Measurements from ENCODE around the gene SLC13A3. TPM values are rescaled to one million over a fixed set of nuclear protein-coding genes. Genes with fewer than 3 reads are reported as not detected.

SLC13A3 gene
- total and polyA plus RNA-seq, 3 donors from 2014 or later, result 3.2 to 9.1 (median 4.1) TPM

DNA sequence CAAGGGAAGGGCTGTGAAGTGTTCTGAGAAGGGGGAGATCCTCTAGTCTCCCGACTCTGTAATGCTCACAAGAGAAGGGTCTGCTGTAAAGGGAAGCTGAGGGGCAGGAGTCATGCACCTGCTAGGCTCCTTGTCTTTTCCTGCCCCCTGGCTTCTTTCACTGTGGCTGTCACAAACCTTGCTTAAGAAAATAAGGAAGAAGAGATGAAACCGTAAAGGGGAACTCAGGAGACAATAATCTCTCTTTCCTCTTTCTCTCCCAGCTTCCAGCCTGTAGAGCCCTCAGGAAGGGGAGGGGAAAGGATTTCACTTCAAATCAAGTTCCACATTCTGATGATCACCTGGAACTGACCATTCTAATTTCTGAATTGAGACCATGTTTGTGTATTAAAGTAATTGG is 26.3 kb downstream of the SLC13A3 start:
- H3K36me3 ChIP-seq (ENCODE audit: low read depth, missing control alignments), result no peaks in the 10 kb centered on the region

DNA sequence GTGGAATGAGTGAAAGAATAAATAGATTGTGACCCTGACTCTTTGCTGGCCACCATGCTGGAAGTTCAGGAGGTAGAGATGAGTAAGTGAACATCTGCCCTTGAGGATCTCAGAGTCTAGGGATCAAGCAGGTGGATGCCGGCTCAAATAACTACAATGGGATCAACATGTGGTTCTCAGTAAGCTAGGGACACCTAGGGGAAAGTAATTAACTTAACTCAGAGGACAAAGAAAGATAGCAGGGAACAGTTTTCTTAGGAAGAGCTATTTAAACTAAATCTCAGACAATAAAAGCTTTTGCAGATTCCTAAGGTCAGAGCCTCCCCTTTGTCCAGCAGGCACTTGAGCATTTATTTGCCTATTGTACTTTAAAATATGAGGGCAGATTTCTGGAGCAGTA is 29.1 kb downstream of the SLC13A3 start:
- H3K36me3 ChIP-seq (ENCODE audit: low read depth, missing control alignments), result no peaks in the 10 kb centered on the region
- no peak for DNase-seq
- 54 to 60% methylated on average over 1 of the region's 1 CpG for WGBS, 2 donors
- H3K9me3 ChIP-seq, result no peaks in the 10 kb centered on the region
- intact Hi-C loops (cut with DNase I; ENCODE audit: low total_unique reads), result no loop called here
- H3K27me3 ChIP-seq, result no peaks in the 10 kb centered on the region
- TF ChIP-seq POLR2A (IDR thresholded peaks at IDR 0.05), result no peak
- TF ChIP-seq, protein P1, sequence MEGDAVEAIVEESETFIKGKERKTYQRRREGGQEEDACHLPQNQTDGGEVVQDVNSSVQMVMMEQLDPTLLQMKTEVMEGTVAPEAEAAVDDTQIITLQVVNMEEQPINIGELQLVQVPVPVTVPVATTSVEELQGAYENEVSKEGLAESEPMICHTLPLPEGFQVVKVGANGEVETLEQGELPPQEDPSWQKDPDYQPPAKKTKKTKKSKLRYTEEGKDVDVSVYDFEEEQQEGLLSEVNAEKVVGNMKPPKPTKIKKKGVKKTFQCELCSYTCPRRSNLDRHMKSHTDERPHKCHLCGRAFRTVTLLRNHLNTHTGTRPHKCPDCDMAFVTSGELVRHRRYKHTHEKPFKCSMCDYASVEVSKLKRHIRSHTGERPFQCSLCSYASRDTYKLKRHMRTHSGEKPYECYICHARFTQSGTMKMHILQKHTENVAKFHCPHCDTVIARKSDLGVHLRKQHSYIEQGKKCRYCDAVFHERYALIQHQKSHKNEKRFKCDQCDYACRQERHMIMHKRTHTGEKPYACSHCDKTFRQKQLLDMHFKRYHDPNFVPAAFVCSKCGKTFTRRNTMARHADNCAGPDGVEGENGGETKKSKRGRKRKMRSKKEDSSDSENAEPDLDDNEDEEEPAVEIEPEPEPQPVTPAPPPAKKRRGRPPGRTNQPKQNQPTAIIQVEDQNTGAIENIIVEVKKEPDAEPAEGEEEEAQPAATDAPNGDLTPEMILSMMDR (IDR thresholded peaks at IDR 0.05), result no peak
- no peak overlapping the region for H3K27ac ChIP-seq
- H3K4me3 ChIP-seq, result no peak overlapping the region
- H3K4me1 ChIP-seq, result no peaks in the 10 kb centered on the region

More for the DNA sequence above, 26.3 kb downstream of the SLC13A3 start:
- H3K4me1 ChIP-seq, result no peaks in the 10 kb centered on the region
- intact Hi-C loops (cut with DNase I; ENCODE audit: low total_unique reads), result no loop called here
- TF ChIP-seq POLR2A (IDR thresholded peaks at IDR 0.05), result no peak
- TF ChIP-seq, protein P1 (IDR thresholded peaks at IDR 0.05), result no peak
- WGBS, 2 donors, result 91% methylated on average over 2 of the region's 2 CpGs
- H3K27ac ChIP-seq, result no peak overlapping the region
- no peaks in the 10 kb centered on the region for H3K27me3 ChIP-seq
- H3K9me3 ChIP-seq, result no peaks in the 10 kb centered on the region
- DNase-seq, result no peak
- no peak overlapping the region for H3K4me3 ChIP-seq

DNA sequence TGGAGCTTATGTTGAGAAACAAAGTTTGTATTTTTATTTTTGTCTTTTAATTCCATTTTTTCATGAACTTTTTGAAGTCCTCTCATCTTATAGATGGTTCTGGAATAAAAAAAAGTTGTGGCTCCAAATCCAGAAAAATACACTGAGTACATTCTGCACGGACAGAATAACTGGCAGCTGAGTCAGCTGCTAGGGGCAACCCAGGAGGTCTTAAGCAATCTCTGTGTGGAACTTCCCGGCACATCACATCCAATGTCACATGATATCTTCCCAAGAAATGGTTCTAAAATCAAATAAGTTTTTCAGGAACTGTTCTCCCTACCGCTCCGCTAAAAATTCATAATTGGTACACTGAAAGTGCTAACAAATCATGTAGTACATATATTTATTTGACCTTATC is 29.8 kb downstream of the SLC13A3 start:
- H3K4me3 ChIP-seq, result no peak overlapping the region
- intact Hi-C loops (cut with DNase I; ENCODE audit: low total_unique reads), result no loop called here
- H3K27me3 ChIP-seq, result no peaks in the 10 kb centered on the region
- no peaks in the 10 kb centered on the region for H3K9me3 ChIP-seq
- DNase-seq, result peak; percentile 20
- H3K36me3 ChIP-seq (ENCODE audit: low read depth, missing control alignments), result no peaks in the 10 kb centered on the region
- 66 to 67% methylated on average over 4 of the region's 4 CpGs for WGBS, 2 donors
- H3K27ac ChIP-seq, result no peak overlapping the region
- H3K4me1 ChIP-seq, result no peaks in the 10 kb centered on the region
- TF ChIP-seq, protein P1 (IDR thresholded peaks at IDR 0.05), result no peak
- no peak for TF ChIP-seq POLR2A (IDR thresholded peaks at IDR 0.05)

DNA sequence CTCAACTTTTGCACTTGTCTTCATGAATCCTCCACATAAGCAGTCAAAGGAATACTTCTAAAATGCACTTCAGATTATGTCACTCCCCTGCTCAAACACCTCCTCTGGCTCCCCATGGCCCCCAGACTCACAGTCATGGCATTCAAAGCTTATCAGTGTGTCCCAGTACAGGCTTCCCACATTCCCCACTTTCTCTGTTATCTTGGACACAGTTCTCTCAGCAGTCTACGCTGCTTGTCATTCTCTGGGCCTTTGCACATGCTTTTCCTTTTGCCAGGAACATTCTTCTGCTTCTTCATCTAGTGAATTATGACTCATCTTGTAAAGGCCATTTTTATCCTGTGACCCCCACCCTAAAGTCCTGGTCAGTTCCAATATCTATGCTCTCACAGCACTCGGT is 31.8 kb downstream of the SLC13A3 start:
- no peak for TF ChIP-seq POLR2A (IDR thresholded peaks at IDR 0.05)
- TF ChIP-seq, protein P1 (IDR thresholded peaks at IDR 0.05), result no peak
- Histone ChIP-seq H3K27me3 (no peaks in the 10 kb centered on the region), H3K4me3 (no peak overlapping the region), H3K27ac (no peak overlapping the region), H3K9me3 (no peaks in the 10 kb centered on the region), H3K36me3 (ENCODE audit: low read depth, missing control alignments) (no peaks in the 10 kb centered on the region), H3K4me1 (no peaks in the 10 kb centered on the region)
- intact Hi-C loops (cut with DNase I; ENCODE audit: low total_unique reads), result no loop called here
- DNase-seq, result no peak
- 89 to 94% methylated on average over 2 of the region's 2 CpGs for WGBS, 2 donors

DNA sequence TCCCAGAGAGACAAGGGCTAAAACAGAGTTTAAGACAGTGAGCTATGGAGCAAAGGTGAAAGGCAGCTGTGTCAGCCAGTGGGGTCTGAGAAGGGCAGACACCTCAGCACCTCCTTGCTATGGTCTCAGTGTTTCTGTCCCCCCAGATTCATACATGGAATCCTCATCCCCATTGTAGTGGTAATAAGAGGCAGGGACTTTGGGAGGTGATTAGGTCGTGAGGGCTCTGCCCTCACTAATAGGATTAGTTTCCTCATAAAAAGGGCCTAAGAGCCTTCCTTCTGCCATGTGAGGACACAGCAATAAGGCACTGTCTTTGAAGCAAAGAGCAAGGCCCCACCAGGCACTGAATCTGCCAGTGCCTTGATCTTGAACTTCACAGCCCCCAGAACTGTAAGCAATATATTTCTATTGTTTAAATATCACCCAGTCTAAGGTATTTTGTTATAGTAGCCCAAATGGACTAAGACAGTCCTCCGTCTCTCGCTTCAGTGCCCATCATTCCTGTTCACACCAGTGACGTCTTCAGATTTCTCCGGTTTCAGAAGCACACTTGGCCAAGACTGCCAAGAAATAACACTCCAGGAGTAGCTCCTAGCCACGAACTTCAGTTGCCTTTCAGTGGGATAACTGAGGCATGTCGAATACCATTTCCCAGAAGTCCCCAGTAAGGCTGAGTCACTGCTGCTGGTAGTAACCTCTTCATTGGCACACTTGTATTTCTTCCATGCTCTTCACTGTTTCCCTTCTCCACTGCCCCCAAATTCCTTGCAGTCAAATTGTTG is 32.8 kb downstream of the SLC13A3 start:
- no peaks in the 10 kb centered on the region for H3K27me3 ChIP-seq
- H3K4me3 ChIP-seq, result no peak overlapping the region
- TF ChIP-seq, protein P1 (IDR thresholded peaks at IDR 0.05), result no peak
- no peak for TF ChIP-seq POLR2A (IDR thresholded peaks at IDR 0.05)
- no peaks in the 10 kb centered on the region for H3K36me3 ChIP-seq (ENCODE audit: low read depth, missing control alignments)
- intact Hi-C loops (cut with DNase I; ENCODE audit: low total_unique reads), result no loop called here
- H3K9me3 ChIP-seq, result no peaks in the 10 kb centered on the region
- no peak for DNase-seq
- H3K27ac ChIP-seq, result no peak overlapping the region
- 91 to 95% methylated on average over 7 of the region's 7 CpGs for WGBS, 2 donors
- no peaks in the 10 kb centered on the region for H3K4me1 ChIP-seq
